ENCODE results near the gene CA5A. TPM values are rescaled to one million over a fixed set of nuclear protein-coding genes. Genes with fewer than 3 reads are reported as not detected.

The CA5A gene
- total and polyA plus RNA-seq, 2 of the 4 experiments (the other 2 are of a cell fraction), result not detected

GRCh38 chr16:87966685-87967185 is 30.4 kb upstream of the CA5A start:
- Histone ChIP-seq H3K14ac (replicated peaks; ENCODE audit: low read depth, low read length) (0 out of 2 replicates have a peak overlapping the region, but pooled peaks have one; percentile 8), H3K4ac (ENCODE audit: low read depth, low read length) (peak overlapping the region; percentile 56), H3K56ac (ENCODE audit: extremely low read depth, insufficient read depth, low read length) (no peak overlapping the region), H4K5ac (ENCODE audit: low read depth, low read length) (peak overlapping the region; percentile 69), H3K36me3 (ENCODE audit: control insufficient read depth, insufficient read depth, low read length) (peaks cover under 1% of the 10 kb centered on the region; the same call in 1 of the 2 replicates), H2AK9ac (replicated peaks; ENCODE audit: low read depth, low read length, poor library complexity) (peak overlapping the region; percentile 56), H2AFZ (replicated peaks; ENCODE audit: low read length, poor library complexity) (peak overlapping the region; percentile 38), H4K8ac (ENCODE audit: low read depth in 2 of 2, low read length in 2 of 2) (peak overlapping the region; percentile 14 to 56; a peak in 3 of 4 replicates), H3K9me3 (ENCODE audit: control insufficient read depth, insufficient read depth, low read length) (peaks cover 6% of the 10 kb centered on the region), H3K9ac (ENCODE audit: low read depth, low read length) (peak overlapping the region; percentile 11; the same call in 1 of the 2 replicates), H3K23ac (ENCODE audit: low read depth, low read length) (peak overlapping the region; percentile 19; the same call in 1 of the 2 replicates), H3K4me2 (ENCODE audit: low read depth, low read length) (peak overlapping the region; percentile 25), H2BK5ac (ENCODE audit: low read depth, low read length, poor library complexity, severe bottlenecking) (peak overlapping the region; percentile 51), H2BK15ac (ENCODE audit: low read depth, low read length) (no peak overlapping the region), H3K9me1 (ENCODE audit: insufficient read depth, low read length) (peaks cover 17% of the 10 kb centered on the region), H3K27me3 (ENCODE audit: control insufficient read depth, insufficient read depth, low read length) (no peaks in the 10 kb centered on the region), H3K4me3 (ENCODE audit: insufficient read depth, low read depth, low read length) (no peak overlapping the region), H3K4me1 (ENCODE audit: control insufficient read depth, insufficient read depth, low read length) (peaks cover 31% of the 10 kb centered on the region), H2AK5ac (ENCODE audit: low read depth, low read length) (0 out of 2 replicates have a peak overlapping the region, but pooled peaks have one; percentile 40), H2BK120ac (ENCODE audit: low read depth, low read length) (peak overlapping the region; percentile 62), H2BK20ac (ENCODE audit: low read depth, low read length) (0 out of 2 replicates have a peak overlapping the region, but pooled peaks have one; percentile 35), H3K27ac (ENCODE audit: insufficient read depth, low read length) (peak overlapping the region; percentile 58; the same call in 1 of the 2 replicates), H4K91ac (ENCODE audit: insufficient read depth, low read depth, low read length) (peak overlapping the region; percentile 39; the same call in 1 of the 2 replicates), H3K79me1 (ENCODE audit: low read depth in 1 of 2, low read length in 2 of 2) (peaks cover 23 to 84% of the 10 kb centered on the region in 2 experiments), H4K20me1 (ENCODE audit: insufficient read depth, low read length) (peaks cover 18% of the 10 kb centered on the region; the same call in 1 of the 2 replicates), H3K18ac (ENCODE audit: low read depth, low read length) (peak overlapping the region; percentile 60)
- ATAC-seq (ENCODE audit: low read depth) (peak; percentile 30), DNase-seq (no peak)
- intact Hi-C loops (cut with micrococcal nuclease), result no loop called here
- 15% methylated on average over 3 of the region's 14 CpGs; no CpG with 5 or more reads in 1 of the 2 experiments for WGBS, 2 experiments (ENCODE audit: extremely low coverage in 2 of 2, insufficient read length in 1 of 2)
- in situ Hi-C loops (cut with MboI; ENCODE audit: low sequenced_read_pairs), result no loop called here
- no peak for TF ChIP-seq NFE2L2 (IDR thresholded peaks at IDR 0.05; ENCODE audit: low read depth, low read length)
- no peak for TF ChIP-seq FOS (IDR thresholded peaks at IDR 0.05; ENCODE audit: low read depth, low read length)
- no peak for TF ChIP-seq SMC3 (IDR thresholded peaks at IDR 0.05; ENCODE audit: low read depth, low read length)
- TF ChIP-seq MAZ (IDR thresholded peaks at IDR 0.05; ENCODE audit: borderline replicate concordance, low read depth, low read length), result no peak
- no peak for TF ChIP-seq ELK1 (IDR thresholded peaks at IDR 0.05; ENCODE audit: borderline replicate concordance, low read depth, low read length)
- ChIA-PET POLR2A (ENCODE audit: unreplicated experiment) (interaction anchor here (0.6 kb wide), 1 partner anchor 23 kb away, joined by 3 read pairs; no protein-coding TSS in a partner anchor), CTCF (no interaction called here)
- no TSS peak for BruUV-seq (replicated peaks)
- dilution Hi-C loops (cut with HindIII; ENCODE audit: low sequenced_read_pairs, unreplicated experiment), result no loop called here

Measured in IMR-90 (cell line).